ENCODE data around the gene MDFI.

The MDFI gene

GRCh38 chr6:41678511-41679084 lies 40.3 kb downstream of the MDFI start:
- Mint-ChIP-seq H3K27me3 (no peaks in the 10 kb centered on the region), H3K27ac (no peak overlapping the region), H3K4me3 (no peak overlapping the region), H3K4me1 (peaks cover 11% of the 10 kb centered on the region), H3K36me3 (no peaks in the 10 kb centered on the region), H3K9me3 (no peaks in the 10 kb centered on the region)

GRCh38 chr6:41679696-41680095 lies 41.4 kb downstream of the MDFI start:
- H3K27ac Mint-ChIP-seq = no peak overlapping the region
- H3K36me3 Mint-ChIP-seq = no peaks in the 10 kb centered on the region
- H3K4me3 Mint-ChIP-seq = no peak overlapping the region
- H3K27me3 Mint-ChIP-seq = no peaks in the 10 kb centered on the region
- no peaks in the 10 kb centered on the region for H3K9me3 Mint-ChIP-seq
- peaks cover 14% of the 10 kb centered on the region for H3K4me1 Mint-ChIP-seq

- Mint-ChIP-seq H3K9me3 (no peaks in the 10 kb centered on the region), H3K4me1 (peaks cover 14% of the 10 kb centered on the region), H3K27ac (no peak overlapping the region)
These were observed 42.1 kb downstream of the MDFI start for GRCh38 chr6:41680182-41680965.

DNA sequence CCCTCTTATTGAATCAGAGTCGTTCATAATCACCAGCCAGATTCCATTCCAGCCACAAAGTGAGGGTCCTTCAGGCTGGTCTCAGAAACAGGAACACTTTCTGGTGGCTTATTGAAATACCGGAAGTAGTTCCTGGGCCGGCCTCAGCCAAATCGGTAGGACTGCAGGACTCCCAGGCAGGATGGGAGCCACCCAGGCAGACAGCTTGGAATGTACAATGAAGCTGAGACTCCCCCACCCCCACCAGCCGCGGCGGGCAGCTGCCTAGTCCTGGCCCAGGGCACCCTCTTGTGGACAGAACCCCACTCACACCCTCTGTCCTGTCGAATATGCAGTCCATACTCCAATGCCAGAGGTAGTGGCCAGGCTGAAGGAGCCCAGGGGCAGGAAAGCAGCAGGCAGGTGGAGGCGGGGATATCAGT lies 43.8 kb downstream of the MDFI start:
- Mint-ChIP-seq H3K27me3 (no peaks in the 10 kb centered on the region), H3K27ac (peak overlapping the region; percentile 65), H3K9me3 (no peaks in the 10 kb centered on the region)

More at GRCh38 chr6:41680182-41680965, 42.1 kb downstream of the MDFI start:
- H3K27me3 Mint-ChIP-seq = no peaks in the 10 kb centered on the region
- H3K4me3 Mint-ChIP-seq = no peak overlapping the region
- no peaks in the 10 kb centered on the region for H3K36me3 Mint-ChIP-seq

DNA sequence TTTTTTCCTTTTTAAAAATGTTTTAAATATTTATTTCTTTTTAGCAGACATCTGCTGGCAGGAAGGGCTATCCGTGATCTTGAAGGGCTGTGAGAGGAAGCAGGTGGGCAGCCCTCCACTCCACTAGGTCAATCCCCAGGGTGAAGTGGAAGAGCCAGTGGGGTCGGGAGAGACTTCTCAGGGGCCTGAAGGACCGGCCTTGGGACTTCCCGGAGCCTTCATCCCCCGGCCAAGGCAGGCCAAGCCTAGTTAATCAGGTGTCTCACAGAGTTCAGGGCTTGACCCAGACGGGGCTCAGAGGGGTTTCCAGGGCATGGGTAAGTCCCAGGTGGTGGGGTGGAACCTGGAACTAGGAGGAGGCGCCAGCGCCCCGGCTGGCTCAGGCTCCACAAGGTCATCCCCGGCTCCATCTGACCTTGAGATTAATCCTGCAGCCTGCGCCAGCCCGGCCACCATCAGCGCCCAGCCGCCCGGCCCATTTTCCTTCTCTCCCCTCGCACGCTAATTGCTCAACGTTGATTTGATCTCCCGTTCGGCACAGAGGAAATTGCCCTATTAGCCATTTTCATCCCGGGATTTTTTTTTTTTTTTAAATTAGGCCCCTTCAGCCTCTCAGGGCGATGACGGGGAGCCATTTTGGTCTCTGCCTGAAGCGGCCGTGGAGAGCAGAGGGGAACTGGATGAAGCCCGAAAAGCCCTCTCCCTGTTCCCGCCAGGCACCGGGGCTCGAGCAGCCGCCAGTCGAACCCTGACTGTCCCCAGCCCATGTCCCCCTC lies 44.4 kb downstream of the MDFI start:
- no peaks in the 10 kb centered on the region for H3K27me3 Mint-ChIP-seq

More for the DNA sequence above, 43.8 kb downstream of the MDFI start:
- H3K4me3 Mint-ChIP-seq = peak overlapping the region; percentile 82
- peaks cover 14% of the 10 kb centered on the region for H3K4me1 Mint-ChIP-seq
- H3K36me3 Mint-ChIP-seq = no peaks in the 10 kb centered on the region

DNA sequence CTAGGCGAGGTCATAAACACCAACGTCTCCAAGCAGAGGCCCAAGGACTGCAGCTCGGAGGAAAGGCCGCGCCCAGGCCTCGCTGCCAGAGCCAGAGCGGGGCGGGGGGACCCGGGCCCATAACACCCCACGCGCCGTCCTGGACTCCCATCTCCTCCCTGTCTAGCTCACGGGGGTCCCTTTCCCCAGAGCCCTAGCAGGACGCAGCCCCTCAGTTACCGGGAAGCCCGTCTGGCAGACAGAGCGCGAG lies 44.9 kb downstream of the MDFI start:
- Mint-ChIP-seq H3K9me3 (no peaks in the 10 kb centered on the region), H3K36me3 (no peaks in the 10 kb centered on the region), H3K4me3 (peak overlapping the region; percentile 82), H3K27ac (peak overlapping the region; percentile 77), H3K4me1 (peaks cover 14% of the 10 kb centered on the region), H3K27me3 (no peaks in the 10 kb centered on the region)

More for the DNA sequence above, 44.4 kb downstream of the MDFI start:
- H3K36me3 Mint-ChIP-seq = no peaks in the 10 kb centered on the region
- peaks cover 14% of the 10 kb centered on the region for H3K4me1 Mint-ChIP-seq
- H3K4me3 Mint-ChIP-seq = peak overlapping the region; percentile 82
- H3K27ac Mint-ChIP-seq = peak overlapping the region; percentile 65
- no peaks in the 10 kb centered on the region for H3K9me3 Mint-ChIP-seq

DNA sequence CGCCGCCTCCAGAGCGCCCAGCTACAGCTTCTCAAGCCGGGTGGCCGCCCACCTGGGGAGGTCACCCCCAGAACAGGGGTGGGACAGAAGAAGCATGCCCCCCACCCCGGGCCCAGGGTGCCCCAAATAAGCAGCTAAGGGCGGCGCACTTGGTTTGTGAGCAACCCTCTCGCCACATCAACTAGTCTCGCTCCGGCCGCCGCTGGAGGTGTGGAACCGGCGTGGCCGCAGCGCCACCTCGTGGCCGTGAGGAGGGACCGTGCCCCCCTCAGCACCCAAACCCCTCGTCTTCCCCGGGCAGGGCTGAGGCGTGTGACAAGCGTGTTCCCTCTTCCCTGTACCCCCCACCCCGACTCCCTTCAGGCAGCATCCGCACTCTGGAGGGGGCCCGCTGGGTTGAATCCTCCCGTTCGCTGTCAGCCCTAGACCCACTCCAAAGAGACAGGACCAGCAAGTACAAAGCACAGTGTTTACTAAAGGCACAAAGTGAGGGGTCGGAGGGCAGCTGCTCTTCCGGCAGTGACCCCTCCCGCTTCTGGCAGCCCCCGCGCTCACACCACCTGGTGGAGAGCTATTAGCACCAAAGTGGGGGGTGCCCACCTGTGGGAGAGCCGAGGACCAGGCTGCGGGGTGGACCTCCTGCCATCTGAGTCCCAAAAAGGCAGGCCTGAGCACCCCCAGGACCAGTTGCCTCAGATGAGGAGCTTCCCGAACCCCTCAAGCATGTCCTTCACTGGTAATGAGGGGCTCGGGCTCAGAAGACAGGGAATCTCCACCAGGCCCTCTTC lies 45.4 kb downstream of the MDFI start:
- Mint-ChIP-seq H3K4me3 (peak overlapping the region; percentile 82), H3K27ac (peak overlapping the region; percentile 77), H3K9me3 (no peaks in the 10 kb centered on the region), H3K36me3 (no peaks in the 10 kb centered on the region), H3K4me1 (peaks cover 14% of the 10 kb centered on the region), H3K27me3 (no peaks in the 10 kb centered on the region)

- H3K4me3 Mint-ChIP-seq = no peak overlapping the region
- no peaks in the 10 kb centered on the region for H3K9me3 Mint-ChIP-seq
- H3K36me3 Mint-ChIP-seq = no peaks in the 10 kb centered on the region
- H3K4me1 Mint-ChIP-seq = peaks cover 14% of the 10 kb centered on the region
- no peaks in the 10 kb centered on the region for H3K27me3 Mint-ChIP-seq
- no peak overlapping the region for H3K27ac Mint-ChIP-seq
These were observed 46.3 kb downstream of the MDFI start for GRCh38 chr6:41684311-41685180.

- Mint-ChIP-seq H3K27me3 (no peaks in the 10 kb centered on the region), H3K36me3 (no peaks in the 10 kb centered on the region), H3K4me1 (peaks cover 14% of the 10 kb centered on the region), H3K9me3 (no peaks in the 10 kb centered on the region), H3K4me3 (no peak overlapping the region), H3K27ac (no peak overlapping the region)
These were observed 47.5 kb downstream of the MDFI start for GRCh38 chr6:41685641-41686380.

- H3K36me3 Mint-ChIP-seq = no peaks in the 10 kb centered on the region
- H3K4me1 Mint-ChIP-seq = peaks cover 7% of the 10 kb centered on the region
- H3K4me3 Mint-ChIP-seq = no peak overlapping the region
- H3K27ac Mint-ChIP-seq = no peak overlapping the region
- no peaks in the 10 kb centered on the region for H3K9me3 Mint-ChIP-seq
- H3K27me3 Mint-ChIP-seq = no peaks in the 10 kb centered on the region
These were observed 49.4 kb downstream of the MDFI start for GRCh38 chr6:41687501-41688175.

DNA sequence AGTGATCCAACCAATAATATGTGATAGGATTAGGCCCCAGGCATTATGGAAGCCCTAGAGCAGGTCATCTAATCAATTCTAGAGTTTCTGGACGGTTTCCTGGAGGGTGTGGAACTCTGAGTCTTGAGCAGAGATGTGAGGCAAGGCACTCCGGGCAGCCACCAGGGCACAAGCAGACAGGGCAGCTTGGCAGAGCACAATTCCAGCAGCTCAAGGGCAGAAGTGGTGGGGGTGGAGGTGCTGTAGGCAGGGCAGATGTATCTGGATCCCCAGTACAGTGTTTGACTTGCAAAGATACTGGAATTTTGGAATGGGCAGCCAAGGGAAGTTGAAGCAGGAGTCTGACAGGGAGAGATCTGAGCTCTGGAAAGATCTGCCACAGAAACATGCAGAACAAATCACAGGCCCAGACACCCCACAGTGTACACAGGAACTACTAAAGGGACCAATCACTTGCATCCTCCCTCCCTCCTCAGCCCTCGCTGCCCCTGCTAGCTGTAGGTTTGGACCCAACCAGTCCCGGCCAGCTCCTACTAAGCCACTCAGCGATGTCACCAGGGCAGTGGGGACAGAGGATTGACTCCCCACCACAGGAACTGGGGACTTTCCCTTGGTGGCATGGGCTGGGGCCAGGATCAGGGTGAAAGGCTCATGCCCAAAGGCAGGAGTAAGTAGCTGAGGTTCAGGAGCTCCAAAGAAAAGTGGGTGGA lies 50.1 kb downstream of the MDFI start:
- Mint-ChIP-seq H3K4me3 (no peak overlapping the region), H3K27me3 (no peaks in the 10 kb centered on the region), H3K4me1 (peaks cover 5% of the 10 kb centered on the region), H3K9me3 (no peaks in the 10 kb centered on the region), H3K36me3 (no peaks in the 10 kb centered on the region), H3K27ac (no peak overlapping the region)

GRCh38 chr6:41689171-41690008 lies 51.1 kb downstream of the MDFI start:
- no peaks in the 10 kb centered on the region for H3K36me3 Mint-ChIP-seq
- no peaks in the 10 kb centered on the region for H3K4me1 Mint-ChIP-seq
- no peaks in the 10 kb centered on the region for H3K9me3 Mint-ChIP-seq
- no peaks in the 10 kb centered on the region for H3K27me3 Mint-ChIP-seq
- H3K4me3 Mint-ChIP-seq = no peak overlapping the region
- H3K27ac Mint-ChIP-seq = no peak overlapping the region
